NCI-H1694 treated with DMSO at 0.1 percent for 48 hours (cell line): ENCODE results near the gene TBX4.
"Not testable (repeated sequence)": the region's sequence is repeated elsewhere in the genome, so short reads cannot be mapped to it uniquely, and the experiment has no call there.

Experiments used
- DNase-seq: peaks from one replicate; lab custom pipeline; 2025; lab: John Stamatoyannopoulos, UW

Gene TBX4

DNA sequence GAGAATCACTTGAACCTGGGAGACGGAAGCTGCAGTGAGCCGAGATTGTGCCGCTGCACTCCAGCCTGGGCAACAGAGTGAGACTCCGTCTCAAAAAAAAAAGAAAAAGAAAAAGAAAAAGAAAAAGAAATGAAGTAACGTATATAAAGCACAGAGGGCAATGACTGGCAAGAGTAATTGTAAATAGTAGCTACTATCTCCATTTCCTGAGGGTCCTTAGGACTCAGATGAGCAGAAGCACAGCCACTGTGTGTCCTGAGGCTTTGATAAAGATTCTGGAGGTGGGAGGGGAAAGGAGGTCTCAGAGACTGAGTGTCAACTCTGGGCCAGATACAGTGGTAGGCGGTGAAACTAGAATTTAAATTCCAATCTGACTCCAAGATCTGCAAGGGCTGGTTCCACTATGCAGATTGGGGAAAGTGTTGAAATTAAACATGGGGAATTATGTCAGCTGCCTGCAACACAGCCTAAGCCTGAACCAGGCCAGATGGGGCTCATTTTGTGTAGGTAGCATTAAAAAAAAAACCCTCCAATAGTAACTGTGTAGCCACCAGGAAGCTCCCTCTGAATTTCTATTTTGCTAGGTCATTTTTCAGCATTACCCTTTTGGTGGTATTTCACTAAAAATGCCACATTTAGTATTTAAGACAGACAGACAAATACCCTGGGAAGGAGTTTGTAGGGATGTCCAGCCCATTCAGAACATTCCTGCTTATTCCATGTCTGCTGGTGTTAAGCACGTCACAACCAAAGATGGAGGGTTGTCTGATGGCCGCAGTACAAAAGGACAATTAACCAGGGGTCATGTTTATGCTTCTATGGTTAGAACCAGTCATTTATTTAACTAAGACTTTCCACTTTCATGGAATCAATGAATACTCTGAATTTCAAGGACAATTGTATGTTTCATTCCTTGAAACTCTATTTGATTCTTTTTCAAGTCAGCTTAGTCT, 46.1 kb downstream of the TBX4 start:
- no peak for DNase-seq

- no peak for DNase-seq
Measured at GRCh38 chr17:61499632-61500031, 47.4 kb downstream of the TBX4 start.

DNA sequence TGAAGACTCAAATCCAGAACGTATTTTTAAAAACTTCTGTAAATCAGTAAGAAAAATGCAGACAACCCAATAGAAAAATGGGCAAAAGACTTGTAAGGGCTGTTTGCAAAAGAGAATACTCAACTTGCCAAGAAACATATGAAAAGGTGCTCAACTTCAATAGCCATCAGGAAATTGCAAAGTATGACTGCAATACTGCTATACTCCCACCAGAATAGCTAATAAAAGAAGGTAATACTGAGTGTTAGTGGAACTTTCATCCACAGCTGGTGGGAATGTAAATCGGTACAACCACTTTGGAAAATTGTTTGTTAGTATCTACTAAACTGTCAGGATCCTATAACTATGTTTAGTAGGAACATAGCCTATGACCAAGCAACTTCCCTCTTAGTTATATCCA, 48.1 kb downstream of the TBX4 start:
- DNase-seq: no peak

- DNase-seq: no peak
Measured at GRCh38 chr17:61502292-61502691, 50.1 kb downstream of the TBX4 start.

DNA sequence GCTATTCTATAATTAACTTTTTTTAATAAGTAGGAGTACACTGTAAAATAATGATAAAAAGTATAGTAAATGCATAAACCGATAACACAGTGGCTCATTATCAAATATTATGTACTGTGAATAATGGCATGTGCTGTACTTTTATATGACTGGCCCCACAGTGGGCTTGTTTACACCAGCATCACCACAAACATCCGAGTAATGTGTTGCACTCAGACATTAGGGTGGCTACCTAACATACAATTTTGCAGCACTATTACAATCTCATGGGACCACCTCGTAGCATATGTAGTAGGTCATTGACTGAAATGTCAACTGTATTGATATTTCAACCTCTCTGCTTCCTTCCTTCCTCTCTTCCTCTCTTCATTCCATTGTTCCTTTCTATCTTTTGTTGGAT, 51.7 kb downstream of the TBX4 start:
- DNase-seq: no peak

DNA sequence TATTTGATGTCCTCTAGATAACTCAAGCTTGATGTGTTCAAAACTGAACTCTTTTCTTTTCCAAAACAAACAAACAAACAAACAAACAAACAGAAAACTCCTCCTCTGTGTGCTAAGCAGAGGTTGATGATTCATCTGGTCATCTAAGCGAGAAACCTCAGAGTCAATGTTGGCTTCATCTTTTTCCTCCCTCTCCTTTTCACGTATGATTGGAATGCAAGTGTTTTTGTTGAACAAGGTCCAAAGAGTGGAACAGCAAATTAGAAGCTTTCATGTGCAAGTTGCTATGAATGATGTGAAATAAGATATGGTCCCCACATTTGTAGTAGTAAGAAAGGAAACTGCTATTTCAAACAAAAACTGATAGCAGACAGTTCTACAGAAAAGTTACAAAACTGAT, 52.5 kb downstream of the TBX4 start:
- DNase-seq: no peak

DNA sequence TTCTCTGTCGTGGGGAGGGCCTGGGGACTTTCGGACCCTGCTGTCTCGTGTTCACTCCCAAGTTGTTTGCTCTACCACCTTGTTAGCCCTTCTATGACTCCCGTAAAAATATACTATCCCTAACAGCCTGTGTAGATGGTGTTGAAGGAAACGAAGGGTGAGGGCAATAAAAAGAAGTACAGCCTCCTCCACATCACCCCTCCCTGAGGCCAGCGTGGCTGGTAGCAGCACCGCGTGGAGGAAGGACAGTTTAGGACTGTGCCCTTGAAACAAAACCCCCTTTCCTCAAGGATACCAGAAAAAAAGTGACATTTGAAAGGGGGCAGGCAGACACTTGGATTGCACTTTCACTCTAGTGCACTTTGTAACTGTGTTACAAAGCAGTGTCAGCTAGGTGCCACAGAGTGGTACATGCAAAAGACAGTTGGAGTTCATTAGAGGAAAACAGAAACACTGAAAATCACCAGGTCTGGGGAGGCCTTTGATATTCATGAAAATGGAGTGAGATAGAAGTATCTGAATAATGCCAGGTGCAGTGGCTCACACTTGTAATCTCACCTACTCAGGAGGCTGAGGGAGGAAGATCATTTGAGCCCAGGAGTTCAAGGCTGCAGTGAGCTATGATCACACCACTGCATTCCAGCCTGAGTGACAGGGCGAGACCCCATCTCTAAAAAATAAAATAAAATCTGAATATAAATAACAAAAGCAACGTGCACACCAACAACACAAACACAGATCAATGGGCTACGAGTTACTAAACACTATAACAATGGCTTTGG, 53.8 kb downstream of the TBX4 start:
- no peak for DNase-seq

DNA sequence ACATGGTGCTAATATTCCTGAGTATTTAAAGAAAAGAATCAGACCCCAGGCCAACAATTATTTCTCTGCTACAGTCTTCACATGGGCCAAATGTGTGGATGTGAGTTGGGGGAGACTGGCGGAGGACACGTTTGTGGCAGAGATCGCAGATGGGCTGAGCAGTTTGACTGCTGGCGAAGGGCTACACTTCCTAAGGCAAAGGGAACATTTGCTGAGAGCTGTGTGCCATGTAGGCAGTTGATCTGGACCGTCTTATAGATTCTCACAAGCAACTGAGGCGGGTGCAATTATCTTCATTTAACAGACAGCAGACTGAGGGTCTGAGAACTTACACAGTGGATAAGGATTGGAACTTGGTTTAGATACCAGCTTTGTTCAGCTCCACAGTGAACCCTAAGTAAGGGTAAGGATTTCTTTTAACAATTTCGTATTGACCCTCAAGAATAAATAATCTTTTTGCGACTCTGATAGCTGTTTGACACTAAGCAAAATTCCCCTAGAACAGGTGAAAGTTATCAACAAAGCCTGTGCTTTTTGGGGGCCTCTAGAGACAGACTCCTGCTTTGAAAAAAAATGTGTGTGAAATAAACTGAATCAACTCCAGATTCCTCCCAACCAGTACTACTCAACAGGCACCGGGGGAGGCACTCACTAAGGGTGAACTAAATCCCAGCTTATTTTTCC, 55.3 kb downstream of the TBX4 start:
- no peak for DNase-seq

DNA sequence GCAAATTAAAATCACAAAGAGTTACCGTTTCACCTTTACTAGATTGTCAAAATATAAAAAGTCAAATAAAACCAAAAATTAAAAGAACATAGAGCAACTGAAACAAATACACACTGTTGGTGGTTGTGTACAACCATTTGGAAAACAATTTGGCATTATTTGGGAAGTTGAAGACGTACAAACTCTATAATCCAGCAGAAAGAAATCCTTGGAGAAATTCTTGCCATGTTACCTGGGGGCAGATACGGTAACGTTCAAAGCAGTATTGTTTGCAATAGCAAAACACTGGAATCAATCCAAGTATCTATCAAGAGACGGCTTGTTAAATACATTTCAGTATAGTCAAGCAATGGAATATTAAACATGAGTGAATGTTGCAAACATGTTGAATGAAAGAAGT, 56.7 kb downstream of the TBX4 start:
- DNase-seq: no peak

- DNase-seq: not testable (repeated sequence)
Measured at GRCh38 chr17:61509454-61509853, 57.2 kb downstream of the TBX4 start.

- DNase-seq: no peak
Measured at GRCh38 chr17:61510237-61510636, 58.0 kb downstream of the TBX4 start.

DNA sequence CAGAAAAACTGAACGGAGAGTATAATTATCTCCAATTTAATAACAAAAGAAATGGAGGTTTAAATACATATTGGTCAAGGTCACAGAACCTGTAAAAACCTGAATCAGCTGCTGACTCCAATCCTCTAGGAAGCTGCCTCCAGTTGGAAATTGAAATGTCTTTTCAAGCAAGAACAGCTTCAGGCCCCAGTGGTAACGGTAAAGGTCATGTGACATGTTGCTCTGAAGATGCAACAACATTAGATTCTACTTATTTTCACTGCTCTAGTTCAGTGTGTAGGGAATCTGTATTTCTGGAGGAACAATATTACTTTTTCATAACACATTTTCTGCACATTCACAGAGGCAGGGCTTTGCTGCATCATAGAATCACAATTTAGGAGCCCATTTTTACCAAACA, 58.8 kb downstream of the TBX4 start:
- DNase-seq: no peak

- no peak for DNase-seq
Measured at GRCh38 chr17:61511480-61512182, 59.4 kb downstream of the TBX4 start.

DNA sequence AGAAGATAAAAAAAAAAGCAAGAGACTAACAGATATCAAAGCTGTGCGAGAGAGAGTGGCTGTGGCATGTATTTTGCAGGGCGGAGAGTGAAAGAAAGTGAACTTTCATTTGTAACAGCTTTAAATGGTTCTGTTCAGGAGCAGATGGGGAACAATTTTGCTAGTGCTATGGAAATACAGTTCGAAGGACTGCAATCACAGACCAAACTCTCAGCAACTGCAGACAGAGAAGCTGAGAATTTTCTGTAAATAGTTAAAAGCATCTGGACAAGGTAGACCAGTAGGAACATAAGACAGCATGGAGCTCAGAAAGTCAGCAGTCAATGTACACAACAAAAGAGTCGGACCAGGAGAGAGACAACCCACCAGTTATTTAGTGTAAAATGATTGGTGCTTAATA, 62.3 kb downstream of the TBX4 start:
- no peak for DNase-seq

GRCh38 chr17:61517265-61517664, 65.0 kb downstream of the TBX4 start:
- no peak for DNase-seq

- DNase-seq: no peak
Measured at GRCh38 chr17:61517843-61518606, 65.8 kb downstream of the TBX4 start.

DNA sequence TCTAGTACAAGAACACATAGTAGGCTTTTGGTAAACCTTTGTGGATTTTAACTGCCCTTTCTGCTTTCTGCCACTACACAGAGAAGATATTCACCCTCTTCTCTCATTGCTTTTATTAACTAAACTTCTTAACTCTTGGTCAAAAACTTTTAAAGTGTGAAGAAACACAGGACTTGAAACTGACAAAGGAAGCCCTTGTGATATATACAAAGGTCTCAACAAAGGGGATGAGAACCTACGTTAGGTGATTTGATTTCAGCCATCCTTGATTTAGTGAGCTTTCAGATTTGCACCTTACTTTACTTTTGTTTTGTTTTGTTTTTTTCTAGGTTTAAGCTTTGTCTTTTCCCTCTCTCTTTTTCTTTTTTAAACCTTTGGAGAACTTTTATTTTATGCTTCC, 66.9 kb downstream of the TBX4 start:
- no peak for DNase-seq

DNA sequence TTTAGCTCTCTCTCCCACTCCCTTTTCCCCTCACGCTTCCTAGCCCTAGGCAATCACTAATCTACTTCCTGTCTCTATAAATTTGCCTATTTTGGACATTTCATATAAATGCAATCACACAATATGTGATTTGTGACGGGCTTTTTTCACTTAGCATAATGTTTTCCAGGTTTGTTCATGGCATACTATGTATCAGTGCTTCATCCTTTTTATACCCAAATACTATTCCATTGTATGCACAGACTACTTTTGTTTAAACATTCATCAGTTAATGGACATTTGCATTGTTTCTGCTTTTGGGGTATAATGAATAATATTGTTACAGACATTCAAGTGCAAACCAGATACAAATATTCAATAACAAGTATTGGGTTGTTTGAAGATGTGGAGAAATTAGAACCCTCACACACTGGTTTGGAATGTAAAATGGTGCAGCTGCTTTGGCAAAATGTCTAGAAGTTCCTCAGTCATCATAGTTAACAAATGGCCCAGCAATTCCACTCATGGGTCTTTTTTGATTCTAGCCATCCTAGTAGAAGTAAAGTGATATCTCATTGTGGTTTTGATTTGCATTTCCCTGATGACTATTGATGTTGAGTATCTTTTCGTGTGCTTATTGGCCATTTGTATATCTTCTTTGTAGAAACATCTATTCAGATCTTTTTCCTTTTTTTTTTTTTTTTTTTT, 67.7 kb downstream of the TBX4 start:
- DNase-seq: no peak

DNA sequence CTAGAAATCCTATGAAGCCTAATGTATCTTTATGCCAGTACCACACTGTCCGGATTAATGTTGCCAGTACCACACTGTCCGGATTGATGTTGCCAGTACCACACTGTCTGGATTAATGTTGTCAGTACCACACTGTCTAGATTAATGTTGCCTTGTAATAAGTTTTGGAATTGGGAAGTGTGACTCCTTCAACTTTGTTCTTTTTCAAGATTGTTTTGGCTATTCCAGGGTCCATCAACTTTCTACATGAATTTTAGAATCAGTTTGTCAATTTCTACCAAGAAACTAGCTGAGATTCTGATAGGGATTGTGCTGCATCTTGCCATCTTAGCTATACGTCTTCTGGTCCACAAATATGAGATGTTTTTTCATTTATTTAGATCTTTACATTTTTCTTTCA, 68.7 kb downstream of the TBX4 start:
- DNase-seq: no peak

- DNase-seq: no peak
Measured at GRCh38 chr17:61522088-61522487, 69.9 kb downstream of the TBX4 start.

DNA sequence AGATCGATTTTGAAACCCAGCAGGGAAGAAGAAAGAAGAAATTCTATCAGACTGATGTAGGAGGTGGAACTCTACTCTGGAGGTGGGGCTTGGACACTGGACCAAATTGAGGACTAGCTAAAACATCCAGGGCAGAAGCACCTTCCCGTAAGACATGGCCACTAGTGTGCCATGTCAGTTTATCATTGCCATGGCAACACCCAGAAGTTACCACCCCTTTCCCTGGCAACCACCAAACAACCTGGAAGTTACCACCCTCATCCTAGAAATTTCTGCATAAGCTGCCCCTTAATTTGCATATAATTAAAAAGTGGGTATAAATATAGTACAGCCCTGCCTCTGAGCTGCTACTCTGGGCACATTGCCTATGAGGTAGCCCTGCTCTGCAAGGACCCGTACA, 72.1 kb downstream of the TBX4 start:
- no peak for DNase-seq
